IPS-20b (cell line): ENCODE data around the gene CLIP1.
"Not testable (repeated sequence)": the region's sequence is repeated elsewhere in the genome, so short reads cannot be mapped to it uniquely, and the experiment has no call there.

Experiments used
- H3K27ac ChIP-seq: one replicate; pipeline ENCODE4 v1.5.1; 2013; ENCODE audit warnings: low read length
- H3K27me3 ChIP-seq: 2 replicates; pipeline ENCODE4 v1.6.1; 2013; ENCODE audit warnings: mild to moderate bottlenecking, low read length, inconsistent platforms; ENCODE audit not compliant: insufficient read depth
- H3K36me3 ChIP-seq: 2 replicates; pipeline ENCODE4 v1.6.1; 2013; ENCODE audit warnings: low read depth, mild to moderate bottlenecking, inconsistent platforms, low read length, moderate library complexity; ENCODE audit not compliant: insufficient read depth
- H3K4me1 ChIP-seq: 2 replicates; pipeline ENCODE4 v1.6.1; 2013; ENCODE audit warnings: mild to moderate bottlenecking, control low read depth, inconsistent platforms, low read length, moderate library complexity; ENCODE audit not compliant: insufficient read depth
- H3K4me3 ChIP-seq: 2 replicates; pipeline ENCODE4 v1.5.1; 2013; ENCODE audit warnings: mild to moderate bottlenecking, low read length, inconsistent platforms
- H3K9ac ChIP-seq: 2 replicates; pipeline ENCODE4 v1.6.1; 2013; ENCODE audit warnings: low read depth, mild to moderate bottlenecking, inconsistent platforms, low read length, moderate library complexity
- H3K9me3 ChIP-seq: 2 replicates; pipeline ENCODE4 v1.6.1; 2013; ENCODE audit warnings: mild to moderate bottlenecking, low read depth, low read length, inconsistent platforms; ENCODE audit not compliant: insufficient read depth

The CLIP1 gene

GRCh38 chr12:122427403-122427802, 4.9 kb upstream of the CLIP1 start:
- Histone ChIP-seq H3K9ac (no peak overlapping the region), H3K4me1 (peaks cover 2% of the 10 kb centered on the region; the same call in 1 of the 2 replicates), H3K4me3 (no peak overlapping the region), H3K9me3 (no peaks in the 10 kb centered on the region), H3K36me3 (no peaks in the 10 kb centered on the region), H3K27me3 (no peaks in the 10 kb centered on the region; the same call in 1 of the 2 replicates), H3K27ac (no peak overlapping the region)

- Histone ChIP-seq H3K36me3 (no peaks in the 10 kb centered on the region), H3K4me1 (peaks cover 2% of the 10 kb centered on the region; the same call in 1 of the 2 replicates), H3K4me3 (peak overlapping the region; percentile 76), H3K9ac (peak overlapping the region; percentile 86), H3K27me3 (no peaks in the 10 kb centered on the region; the same call in 1 of the 2 replicates), H3K9me3 (no peaks in the 10 kb centered on the region), H3K27ac (no peak overlapping the region)
Measured at GRCh38 chr12:122423258-122424165, 1.0 kb upstream of the CLIP1 start.

GRCh38 chr12:122422730-122423257, 325 bp upstream of the CLIP1 start:
- Histone ChIP-seq H3K4me3 (peak overlapping the region; percentile 76), H3K27ac (no peak overlapping the region), H3K36me3 (no peaks in the 10 kb centered on the region), H3K9me3 (no peaks in the 10 kb centered on the region), H3K9ac (peak overlapping the region; percentile 86), H3K27me3 (no peaks in the 10 kb centered on the region; the same call in 1 of the 2 replicates), H3K4me1 (peaks cover 2% of the 10 kb centered on the region; the same call in 1 of the 2 replicates)

GRCh38 chr12:122421187-122421820, 1.2 kb downstream of the CLIP1 start:
- Histone ChIP-seq H3K9ac (peak overlapping the region; percentile 70), H3K4me1 (peaks cover 2% of the 10 kb centered on the region; the same call in 1 of the 2 replicates), H3K36me3 (no peaks in the 10 kb centered on the region), H3K4me3 (peak overlapping the region; percentile 75), H3K27ac (no peak overlapping the region), H3K27me3 (no peaks in the 10 kb centered on the region; the same call in 1 of the 2 replicates), H3K9me3 (no peaks in the 10 kb centered on the region)

GRCh38 chr12:122420471-122421162, 1.9 kb downstream of the CLIP1 start:
- H3K4me3 ChIP-seq: peak overlapping the region; percentile 75
- no peaks in the 10 kb centered on the region; the same call in 1 of the 2 replicates for H3K27me3 ChIP-seq
- peak overlapping the region; percentile 70; the same call in 1 of the 2 replicates for H3K9ac ChIP-seq
- peaks cover 2% of the 10 kb centered on the region; the same call in 1 of the 2 replicates for H3K4me1 ChIP-seq
- H3K27ac ChIP-seq: no peak overlapping the region
- no peaks in the 10 kb centered on the region for H3K36me3 ChIP-seq
- no peaks in the 10 kb centered on the region for H3K9me3 ChIP-seq

- H3K27ac ChIP-seq, H3K4me3 ChIP-seq, H3K36me3 ChIP-seq, H3K4me1 ChIP-seq, H3K9me3 ChIP-seq, H3K27me3 ChIP-seq, H3K9ac ChIP-seq: not testable (repeated sequence)
Measured at GRCh38 chr12:122419094-122419493, 3.4 kb downstream of the CLIP1 start.

- H3K27ac ChIP-seq, H3K4me1 ChIP-seq, H3K4me3 ChIP-seq, H3K9me3 ChIP-seq, H3K9ac ChIP-seq, H3K36me3 ChIP-seq, H3K27me3 ChIP-seq: not testable (repeated sequence)
Measured at GRCh38 chr12:122415665-122416064, 6.8 kb downstream of the CLIP1 start.

- no peak overlapping the region for H3K27ac ChIP-seq
- H3K9ac ChIP-seq: no peak overlapping the region
- no peaks in the 10 kb centered on the region for H3K4me1 ChIP-seq
- no peak overlapping the region for H3K4me3 ChIP-seq
- no peaks in the 10 kb centered on the region for H3K36me3 ChIP-seq
- no peaks in the 10 kb centered on the region for H3K27me3 ChIP-seq
- no peaks in the 10 kb centered on the region; the same call in 1 of the 2 replicates for H3K9me3 ChIP-seq
Measured at GRCh38 chr12:122413516-122414404, 8.7 kb downstream of the CLIP1 start.

- no peaks in the 10 kb centered on the region for H3K36me3 ChIP-seq
- H3K9me3 ChIP-seq: no peaks in the 10 kb centered on the region; the same call in 1 of the 2 replicates
- H3K27ac ChIP-seq: no peak overlapping the region
- no peaks in the 10 kb centered on the region for H3K27me3 ChIP-seq
- no peaks in the 10 kb centered on the region for H3K4me1 ChIP-seq
- H3K4me3 ChIP-seq: no peak overlapping the region
- no peak overlapping the region for H3K9ac ChIP-seq
Measured at GRCh38 chr12:122412851-122413433, 9.5 kb downstream of the CLIP1 start.

- Histone ChIP-seq H3K4me1 (no peaks in the 10 kb centered on the region), H3K36me3 (no peaks in the 10 kb centered on the region), H3K27ac (no peak overlapping the region), H3K9ac (no peak overlapping the region), H3K4me3 (no peak overlapping the region), H3K27me3 (no peaks in the 10 kb centered on the region), H3K9me3 (no peaks in the 10 kb centered on the region; the same call in 1 of the 2 replicates)
Measured at GRCh38 chr12:122411537-122411936, 10.9 kb downstream of the CLIP1 start.
